H9 (cell line): ENCODE results near the gene LIN7A. TPM values are rescaled to one million over a fixed set of nuclear protein-coding genes. Genes with fewer than 3 reads are reported as not detected.

ENCODE experiments used
- DNase-seq: peaks from one replicate; pipeline ENCODE4 v3.0.0-alpha.2; 2017
- H2AFZ ChIP-seq: one replicate; pipeline ENCODE4 v1.6.1; 2013; ENCODE audit warnings: mild to moderate bottlenecking, low read length, control low read depth, moderate library complexity
- H2AK5ac ChIP-seq: 2 replicates; pipeline ENCODE4 v1.6.1; 2013; ENCODE audit warnings: low read length, control low read depth, mixed read lengths; ENCODE audit not compliant: insufficient read length
- H2BK120ac ChIP-seq: one replicate; pipeline ENCODE4 v1.6.1; 2013; ENCODE audit warnings: low read depth, mild to moderate bottlenecking, low read length, control low read depth, inconsistent platforms; ENCODE audit not compliant: poor library complexity, severe bottlenecking
- H2BK12ac ChIP-seq: 2 replicates; pipeline ENCODE4 v1.6.1; 2013; ENCODE audit warnings: low read length, control low read depth, mixed read lengths, low read depth; ENCODE audit not compliant: insufficient read length
- H2BK15ac ChIP-seq: 2 replicates; pipeline ENCODE4 v1.6.1; 2013; ENCODE audit warnings: low read depth, low read length, control low read depth
- H2BK20ac ChIP-seq: one replicate; pipeline ENCODE4 v1.6.1; 2013; ENCODE audit warnings: low read depth, mild to moderate bottlenecking, low read length, control low read depth, inconsistent platforms; ENCODE audit not compliant: poor library complexity, severe bottlenecking
- H2BK5ac ChIP-seq: 2 replicates; pipeline ENCODE4 v1.6.1; 2013; ENCODE audit warnings: low read length, control low read depth, mixed read lengths; ENCODE audit not compliant: insufficient read length
- H3K14ac ChIP-seq: 2 replicates; pipeline ENCODE4 v1.6.1; 2013; ENCODE audit warnings: low read length, control low read depth; ENCODE audit not compliant: insufficient read depth
- H3K18ac ChIP-seq: 2 replicates; pipeline ENCODE4 v1.6.1; 2013; ENCODE audit warnings: low read depth, mild to moderate bottlenecking, mixed read lengths, low read length, control low read depth; ENCODE audit not compliant: insufficient read length
- H3K23ac ChIP-seq: 2 replicates; pipeline ENCODE4 v1.6.1; 2013; ENCODE audit warnings: low read length, control low read depth, mixed read lengths, low read depth; ENCODE audit not compliant: insufficient read length
- H3K23me2 ChIP-seq: 2 replicates; pipeline ENCODE4 v1.6.1; 2013; ENCODE audit warnings: low read depth, mild to moderate bottlenecking, mixed read lengths, low read length, control low read depth; ENCODE audit not compliant: insufficient read length, poor library complexity, severe bottlenecking
- H3K27ac ChIP-seq: 2 replicates; pipeline ENCODE4 v1.5.1; 2013; ENCODE audit warnings: low read length, control low read depth, mixed read lengths, low read depth; ENCODE audit not compliant: insufficient read length
- H3K27me3 ChIP-seq: 2 replicates; pipeline ENCODE4 v1.6.1; 2013; ENCODE audit warnings: low read length, control low read depth, inconsistent platforms; ENCODE audit not compliant: insufficient read depth
- H3K4ac ChIP-seq: 2 replicates; pipeline ENCODE4 v1.6.1; 2013; ENCODE audit warnings: low read depth, mild to moderate bottlenecking, control low read depth, inconsistent platforms, low read length, moderate library complexity
- H3K4me1 ChIP-seq: 2 replicates; pipeline ENCODE4 v1.6.1; 2013; ENCODE audit warnings: low read length, control low read depth, inconsistent platforms; ENCODE audit not compliant: insufficient read depth
- H3K4me2 ChIP-seq: 2 replicates; pipeline ENCODE4 v1.6.1; 2013; ENCODE audit warnings: low read length, control low read depth, mixed read lengths; ENCODE audit not compliant: insufficient read length, insufficient read depth
- H3K56ac ChIP-seq: 2 replicates; pipeline ENCODE4 v1.6.1; 2013; ENCODE audit warnings: low read depth, mild to moderate bottlenecking, mixed read lengths, low read length, control low read depth; ENCODE audit not compliant: insufficient read length
- H3K79me1 ChIP-seq: 2 replicates; pipeline ENCODE4 v1.6.1; 2013; ENCODE audit warnings: low read depth, mild to moderate bottlenecking, moderate library complexity, low read length, control low read depth, inconsistent platforms; ENCODE audit not compliant: insufficient read depth, poor library complexity, severe bottlenecking
- H3K79me2 ChIP-seq: 2 replicates; pipeline ENCODE4 v1.6.1; 2013; ENCODE audit warnings: low read length, control low read depth, inconsistent platforms; ENCODE audit not compliant: insufficient read depth
- H3K9ac ChIP-seq: 2 replicates; pipeline ENCODE4 v1.6.1; 2013; ENCODE audit warnings: low read length, control low read depth, mixed read lengths; ENCODE audit not compliant: insufficient read length; ENCODE audit errors: extremely low read depth
- H3K9me3 ChIP-seq: one replicate; pipeline ENCODE4 v1.6.1; 2013; ENCODE audit warnings: low read depth, low read length, inconsistent platforms; ENCODE audit not compliant: control insufficient read depth
- H3T11ph ChIP-seq: one replicate; pipeline ENCODE4 v1.6.1; 2013; ENCODE audit warnings: mild to moderate bottlenecking, low read length, control low read depth, inconsistent platforms
- H4K20me1 ChIP-seq: one replicate; pipeline ENCODE4 v1.6.1; 2013; ENCODE audit not compliant: control insufficient read depth, insufficient read length, insufficient read depth
- H4K5ac ChIP-seq: 2 replicates; pipeline ENCODE4 v1.6.1; 2013; ENCODE audit warnings: low read depth, mild to moderate bottlenecking, mixed read lengths, low read length, control low read depth; ENCODE audit not compliant: insufficient read length
- H4K8ac ChIP-seq: replicated peaks from 2 replicates; pipeline ENCODE4 v1.6.1; 2013; ENCODE audit warnings: low read length, control low read depth, mixed read lengths, low read depth; ENCODE audit not compliant: insufficient read length
- H4K91ac ChIP-seq: 2 replicates; pipeline ENCODE4 v1.6.1; 2013; ENCODE audit warnings: low read depth, mild to moderate bottlenecking, moderate library complexity, mixed read lengths, low read length, control low read depth; ENCODE audit not compliant: insufficient read length
- H3K27ac Mint-ChIP-seq, 3 experiments: 2 replicates in 2 of 3; 3 replicates in 1 of 3; pipeline ENCODE4 v1.8.0; 2020 to 2021; ENCODE audit warnings: mixed read lengths in 3 of 3, mild to moderate bottlenecking in 1 of 3, moderate library complexity in 1 of 3
- H3K27me3 Mint-ChIP-seq: 2 replicates; pipeline ENCODE4 v1.8.0; 2021; ENCODE audit warnings: low read depth, mild to moderate bottlenecking, moderate library complexity, mixed read lengths
- H3K36me3 Mint-ChIP-seq, 3 experiments: 2 replicates in 2 of 3; 3 replicates in 1 of 3; pipeline ENCODE4 v1.8.0; 2020 to 2021; ENCODE audit warnings: low read depth in 3 of 3, mixed read lengths in 3 of 3; ENCODE audit not compliant: insufficient read depth in 1 of 3
- H3K4me1 Mint-ChIP-seq, 2 experiments: 2 replicates each; pipeline ENCODE4 v1.8.0; 2020; ENCODE audit warnings: mixed read lengths in 2 of 2
- H3K4me3 Mint-ChIP-seq, 2 experiments: 2 replicates in 1 of 2; 3 replicates in 1 of 2; pipeline ENCODE4 v1.8.0; 2020 to 2021; ENCODE audit warnings: mild to moderate bottlenecking in 2 of 2, mixed read lengths in 2 of 2, moderate library complexity in 1 of 2
- H3K9me3 Mint-ChIP-seq, 2 experiments: 2 replicates in 1 of 2; 3 replicates in 1 of 2; pipeline ENCODE4 v1.8.0; 2020; ENCODE audit warnings: mild to moderate bottlenecking in 2 of 2, mixed read lengths in 2 of 2, moderate library complexity in 1 of 2
- CTCF ChIP-seq: fragments of 200-600 bp; sonication (generic); conservative IDR thresholded peaks from 3 replicates; pipeline ENCODE4 v1.8.0; 2021; ENCODE audit warnings: antibody characterized with exemption, mild to moderate bottlenecking
- WGBS: extraction: QIAGEN DNeasy Blood & Tissue Kit; methylation state at CpG from one replicate; pipeline ENCODE4 v1.1.7; 2013; ENCODE audit warnings: missing lambda C conversion rate, low lambda C conversion rate, mixed read lengths; ENCODE audit not compliant: insufficient read length; ENCODE audit errors: extremely low coverage; 5-methylcytosine and 5-hydroxymethylcytosine counted together
- total RNA-seq: library from RNA; stranded (reverse); gene quantifications from 2 replicates; pipeline ENCODE4 v1.2.1, GENCODE V29; 2021

Gene LIN7A
- total RNA-seq, 1 experiment from 2014 or later, result 18.3 TPM

- H3K4me2 ChIP-seq, result no peak overlapping the region
- no peak overlapping the region for H2BK120ac ChIP-seq
- no peak overlapping the region for H4K8ac ChIP-seq
- Mint-ChIP-seq H3K4me1 (peaks cover 32% of the 10 kb centered on the region in 2 experiments), H3K4me3 (no peak overlapping the region), H3K36me3 (peaks cover 0 to 6% (median 6%) of the 10 kb centered on the region in 3 experiments; a peak in 4 of 7 replicates), H3K27me3 (no peaks in the 10 kb centered on the region), H3K9me3 (no peaks in the 10 kb centered on the region), H3K27ac (no peak overlapping the region)
- no peak for DNase-seq
- H4K91ac ChIP-seq, result no peak overlapping the region
- H3K9ac ChIP-seq, result no peak overlapping the region
- no peak overlapping the region for H3K23ac ChIP-seq
- no peak overlapping the region for H3K18ac ChIP-seq
- H4K5ac ChIP-seq, result no peak overlapping the region
- H3K56ac ChIP-seq, result no peak overlapping the region
- no peak overlapping the region for H3K14ac ChIP-seq
- H3K4me1 ChIP-seq, result peaks cover 3% of the 10 kb centered on the region; the same call in 1 of the 2 replicates
- TF ChIP-seq CTCF, result no peak
- no CpG with 5 or more reads among the region's 1 CpG for WGBS
- H3K79me1 ChIP-seq, result no peaks in the 10 kb centered on the region
- H3K27me3 ChIP-seq, result no peaks in the 10 kb centered on the region
- H3K4ac ChIP-seq, result no peak overlapping the region
- no peak overlapping the region for H2BK12ac ChIP-seq
- no peak overlapping the region for H2BK20ac ChIP-seq
- no peak overlapping the region for H3T11ph ChIP-seq
- no peaks in the 10 kb centered on the region for H4K20me1 ChIP-seq
- H3K9me3 ChIP-seq, result no peaks in the 10 kb centered on the region
- no peaks in the 10 kb centered on the region for H3K23me2 ChIP-seq
- H2AK5ac ChIP-seq, result no peak overlapping the region
- no peak overlapping the region for H3K27ac ChIP-seq
- no peak overlapping the region for H2BK5ac ChIP-seq
- H3K79me2 ChIP-seq, result no peaks in the 10 kb centered on the region
- H2AFZ ChIP-seq, result no peak overlapping the region
- no peak overlapping the region for H2BK15ac ChIP-seq
Measured at GRCh38 chr12:80843969-80844368, 93.8 kb downstream of the LIN7A start.
